Brain microvascular endothelial cell (primary cell): ENCODE results near the gene UTS2B.

Source experiments
- DNase-seq: peaks from one replicate; pipeline ENCODE4 v3.0.0-alpha.2; 2020
- H3K27ac ChIP-seq: fragments of 250-450 bp; sonication (Bioruptor Pico); 2 replicates; pipeline ENCODE4 v1.5.1; 2020; ENCODE audit warnings: mild to moderate bottlenecking, moderate library complexity
- H3K27me3 ChIP-seq: fragments of 250-450 bp; sonication (Bioruptor Pico); replicated peaks from 2 replicates; pipeline ENCODE4 v1.5.1; 2020; ENCODE audit warnings: mild to moderate bottlenecking
- H3K36me3 ChIP-seq: fragments of 250-450 bp; sonication (Bioruptor Pico); replicated peaks from 2 replicates; pipeline ENCODE4 v1.5.1; 2020; ENCODE audit warnings: mild to moderate bottlenecking
- H3K4me3 ChIP-seq: 2 replicates; pipeline ENCODE4 v1.5.1; 2011; ENCODE audit warnings: low read depth, mild to moderate bottlenecking, control low read depth, low read length, moderate library complexity
- CTCF ChIP-seq: IDR thresholded peaks from 2 replicates; pipeline ENCODE4 v1.5.1; 2011; ENCODE audit warnings: low read depth, mild to moderate bottlenecking, moderate library complexity, low read length, control low read depth, inconsistent platforms; ENCODE audit errors: missing control alignments
- in situ Hi-C: cut with HindIII; loops from 2 replicates; pipeline ENCODE4 v1.10.0; 2017; ENCODE audit warnings: low sequenced_read_pairs, low pct_ligation_motif_present

UTS2B gene

GRCh38 chr3:191373327-191373726, 43.0 kb upstream of the UTS2B start:
- H3K27ac ChIP-seq = no peak overlapping the region

GRCh38 chr3:191372122-191372521, 41.8 kb upstream of the UTS2B start:
- H3K36me3 ChIP-seq = peaks cover 16% of the 10 kb centered on the region
- H3K27me3 ChIP-seq = no peaks in the 10 kb centered on the region
- DNase-seq = no peak
- no peak for TF ChIP-seq CTCF
- in situ Hi-C loops = no loop called here
- H3K27ac ChIP-seq = no peak overlapping the region
- no peak overlapping the region for H3K4me3 ChIP-seq

More at GRCh38 chr3:191373327-191373726, 43.0 kb upstream of the UTS2B start:
- Histone ChIP-seq H3K27me3 (no peaks in the 10 kb centered on the region), H3K36me3 (peaks cover 16% of the 10 kb centered on the region), H3K4me3 (no peak overlapping the region)
- in situ Hi-C loops = no loop called here
- TF ChIP-seq CTCF = no peak
- no peak for DNase-seq

- Histone ChIP-seq H3K27me3 (no peaks in the 10 kb centered on the region), H3K36me3 (peaks cover 8% of the 10 kb centered on the region), H3K27ac (no peak overlapping the region), H3K4me3 (no peak overlapping the region)
- in situ Hi-C loops = no loop called here
- no peak for TF ChIP-seq CTCF
- DNase-seq = no peak
These were observed 39.3 kb upstream of the UTS2B start for GRCh38 chr3:191369616-191370010.

GRCh38 chr3:191368755-191369615, 38.7 kb upstream of the UTS2B start:
- H3K36me3 ChIP-seq = peaks cover 8% of the 10 kb centered on the region
- H3K27ac ChIP-seq = no peak overlapping the region
- no peak for DNase-seq
- in situ Hi-C loops = no loop called here
- H3K4me3 ChIP-seq = no peak overlapping the region
- no peaks in the 10 kb centered on the region for H3K27me3 ChIP-seq
- TF ChIP-seq CTCF = no peak

- H3K27ac ChIP-seq = no peak overlapping the region
- peak; percentile 29 for DNase-seq
- in situ Hi-C loops = no loop called here
- H3K27me3 ChIP-seq = no peaks in the 10 kb centered on the region
- peaks cover 21% of the 10 kb centered on the region for H3K36me3 ChIP-seq
- no peak overlapping the region for H3K4me3 ChIP-seq
- TF ChIP-seq CTCF = no peak
These were observed 36.3 kb upstream of the UTS2B start for GRCh38 chr3:191366675-191367074.
